ENCODE measurements around the gene AOX1.

Gene AOX1

GRCh38 chr2:200604571-200605255 is 18.9 kb downstream of the AOX1 start:
- CTCF ChIA-PET, result interaction anchor here (0.6 kb wide), 1 partner anchor 1270 kb away, joined by 5 read pairs; no protein-coding TSS in a partner anchor
- Histone ChIP-seq H3K4me1 (ENCODE audit: control insufficient read depth, insufficient read depth, low read length) (peaks cover 16% of the 10 kb centered on the region), H3K9me3 (ENCODE audit: control insufficient read depth, insufficient read depth, low read depth, low read length) (no peaks in the 10 kb centered on the region), H3K36me3 (ENCODE audit: control insufficient read depth in 2 of 2, insufficient read depth in 1 of 2, low read length in 2 of 2) (no peaks in the 10 kb centered on the region), H3K27ac (ENCODE audit: extremely low read depth, low read depth, low read length) (no peak overlapping the region), H3K4me3 (ENCODE audit: low read depth, low read length) (no peak overlapping the region)
- POLR2A ChIA-PET, result no interaction called here
- TF ChIP-seq ZNF248 (tag by site-specific recombination; IDR thresholded peaks at IDR 0.05) (no peak), ZNF449 (tag by site-specific recombination; IDR thresholded peaks at IDR 0.05) (no peak), GFI1B (tag by site-specific recombination; IDR thresholded peaks at IDR 0.05) (no peak)

- Histone ChIP-seq H3K27ac (ENCODE audit: extremely low read depth, low read depth, low read length) (no peak overlapping the region), H3K4me1 (ENCODE audit: control insufficient read depth, insufficient read depth, low read length) (no peaks in the 10 kb centered on the region), H3K9me3 (ENCODE audit: control insufficient read depth, insufficient read depth, low read depth, low read length) (no peaks in the 10 kb centered on the region), H3K4me3 (ENCODE audit: low read depth, low read length) (no peak overlapping the region), H3K36me3 (ENCODE audit: control insufficient read depth in 2 of 2, insufficient read depth in 1 of 2, low read length in 2 of 2) (no peaks in the 10 kb centered on the region)
- CTCF ChIA-PET, result no interaction called here
- TF ChIP-seq ZNF449 (tag by site-specific recombination; IDR thresholded peaks at IDR 0.05), result no peak
- no peak for TF ChIP-seq INSM2 (tag by site-specific recombination; IDR thresholded peaks at IDR 0.05)
- no peak for TF ChIP-seq SP7 (tag by site-specific recombination; IDR thresholded peaks at IDR 0.05)
- TF ChIP-seq ZBTB7A (tag by site-specific recombination; IDR thresholded peaks at IDR 0.05; ENCODE audit: low read depth), result no peak
- no peak for TF ChIP-seq ZNF423 (tag by site-specific recombination; IDR thresholded peaks at IDR 0.05)
- TF ChIP-seq ZNF121 (tag by site-specific recombination; IDR thresholded peaks at IDR 0.05), result no peak
- no peak for TF ChIP-seq ZNF416 (tag by site-specific recombination; IDR thresholded peaks at IDR 0.05)
- no peak for TF ChIP-seq ZNF138 (tag by site-specific recombination; IDR thresholded peaks at IDR 0.05; ENCODE audit: borderline replicate concordance)
- TF ChIP-seq ZNF26 (tag by site-specific recombination; IDR thresholded peaks at IDR 0.05), result no peak
- no peak for TF ChIP-seq GLI4 (tag by site-specific recombination; IDR thresholded peaks at IDR 0.05)
- no peak for TF ChIP-seq ZNF530 (tag by site-specific recombination; IDR thresholded peaks at IDR 0.05; ENCODE audit: low read depth)
- TF ChIP-seq GLIS1 (tag by site-specific recombination; IDR thresholded peaks at IDR 0.05), result no peak
- TF ChIP-seq HOXC10 (CRISPR knock-in tag; IDR thresholded peaks at IDR 0.05), result no peak
- TF ChIP-seq ZNF24 (tag by site-specific recombination; IDR thresholded peaks at IDR 0.05), result no peak
- no peak for TF ChIP-seq ZBTB26 (tag by site-specific recombination; optimal IDR thresholded peaks at IDR 0.05)
- no peak for TF ChIP-seq HIC1 (tag by site-specific recombination; IDR thresholded peaks at IDR 0.05)
- no peak for TF ChIP-seq ZNF596 (tag by site-specific recombination; IDR thresholded peaks at IDR 0.05)
- POLR2A ChIA-PET, result interaction anchor here (0.6 kb wide), 1 partner anchor 134 kb away, joined by 3 read pairs; no protein-coding TSS in a partner anchor
Observed at GRCh38 chr2:200608341-200609027, 22.7 kb downstream of the AOX1 start.
